Measurements from ENCODE around the gene MFGE8. TPM values are rescaled to one million over a fixed set of nuclear protein-coding genes. Genes with fewer than 3 reads are reported as not detected.
"Not testable (repeated sequence)": the region's sequence is repeated elsewhere in the genome, so short reads cannot be mapped to it uniquely, and the experiment has no call there.

The MFGE8 gene, protein sequence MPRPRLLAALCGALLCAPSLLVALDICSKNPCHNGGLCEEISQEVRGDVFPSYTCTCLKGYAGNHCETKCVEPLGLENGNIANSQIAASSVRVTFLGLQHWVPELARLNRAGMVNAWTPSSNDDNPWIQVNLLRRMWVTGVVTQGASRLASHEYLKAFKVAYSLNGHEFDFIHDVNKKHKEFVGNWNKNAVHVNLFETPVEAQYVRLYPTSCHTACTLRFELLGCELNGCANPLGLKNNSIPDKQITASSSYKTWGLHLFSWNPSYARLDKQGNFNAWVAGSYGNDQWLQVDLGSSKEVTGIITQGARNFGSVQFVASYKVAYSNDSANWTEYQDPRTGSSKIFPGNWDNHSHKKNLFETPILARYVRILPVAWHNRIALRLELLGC
- 53.5 TPM for total RNA-seq

DNA sequence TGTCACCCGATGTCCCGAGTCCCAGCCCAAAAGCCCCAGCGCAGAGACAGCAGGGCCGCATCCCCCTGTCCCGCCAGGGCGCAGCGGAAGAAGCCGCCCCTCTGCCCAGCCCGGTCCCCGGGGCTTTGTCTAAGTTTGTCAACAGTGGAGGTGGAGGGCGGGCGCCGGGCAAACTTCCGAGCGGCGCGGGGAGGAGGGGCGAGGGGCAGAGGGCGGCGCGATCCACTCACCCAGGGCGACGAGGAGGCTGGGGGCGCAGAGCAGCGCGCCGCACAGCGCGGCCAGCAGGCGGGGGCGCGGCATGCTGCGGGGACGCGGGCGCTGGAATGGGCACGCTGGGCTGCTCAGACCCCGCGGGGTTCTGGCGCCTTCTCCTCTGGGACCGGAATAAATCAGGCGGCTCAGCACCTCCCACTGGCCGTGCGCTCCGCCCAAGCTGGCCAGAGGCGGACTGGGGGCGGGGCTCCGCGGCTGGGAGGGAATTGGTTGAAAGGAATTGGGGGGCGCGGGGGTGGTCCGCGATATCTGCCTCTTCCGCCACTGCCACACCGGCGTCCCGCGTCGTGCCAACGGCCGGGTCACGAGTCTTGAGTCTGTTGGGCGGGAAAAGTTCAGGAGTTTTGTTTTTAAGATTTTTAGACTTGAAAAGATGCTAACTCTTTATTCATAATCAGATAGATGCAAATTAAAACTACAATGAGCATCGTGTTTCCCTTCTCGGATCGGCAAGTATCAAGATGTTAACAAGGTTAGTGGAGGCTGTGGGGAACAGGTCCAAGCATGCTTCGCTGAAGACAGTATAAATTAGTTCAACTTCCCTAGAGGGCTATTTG, at the start of gene MFGE8:
TSS of gene MFGE8 (minus strand) at position 363 of the 833 bp plus-strand sequence. CDS start at position 303, 60 bp downstream.
- peak; percentile 83 for DNase-seq

DNA sequence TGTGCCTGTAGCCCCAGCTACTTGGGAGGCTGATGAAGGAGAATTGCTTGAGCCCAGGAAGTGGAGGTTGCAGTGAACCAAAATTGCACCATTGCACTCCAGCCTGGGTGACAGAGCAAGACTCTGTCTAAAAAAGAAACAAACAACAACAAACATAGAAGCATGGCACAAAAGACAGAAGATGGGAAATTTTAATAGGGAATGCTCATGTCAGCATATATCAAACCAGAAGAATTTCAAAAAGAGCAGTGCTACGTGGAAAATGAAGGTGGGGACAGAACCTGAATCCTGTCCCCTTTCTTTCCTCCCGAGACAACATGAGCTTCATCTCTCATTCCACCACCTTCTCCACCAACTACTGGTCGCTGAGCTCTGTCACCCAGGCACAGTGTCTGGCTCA, 46.3 kb upstream of the MFGE8 start:
- no peak for DNase-seq

DNA sequence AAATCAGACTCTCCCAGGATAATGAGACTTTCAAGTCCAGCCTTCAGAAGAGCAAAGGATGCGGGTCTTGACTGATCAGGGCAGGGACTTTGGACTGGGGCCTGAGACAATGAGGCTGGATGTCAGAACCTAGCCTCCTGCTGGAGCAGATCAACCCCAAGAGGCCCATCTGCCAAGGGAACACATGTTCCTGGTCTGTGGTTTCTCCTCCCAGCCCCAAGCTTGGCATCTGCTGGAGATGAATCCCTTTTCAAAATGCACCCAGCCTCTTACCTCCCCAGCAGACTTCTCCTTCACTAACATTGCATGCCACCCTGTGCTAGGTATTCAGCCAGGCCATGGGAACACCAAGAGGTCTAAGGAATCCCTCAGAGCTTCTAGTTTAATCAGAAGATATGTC, 43.7 kb upstream of the MFGE8 start:
- no peak for DNase-seq

DNA sequence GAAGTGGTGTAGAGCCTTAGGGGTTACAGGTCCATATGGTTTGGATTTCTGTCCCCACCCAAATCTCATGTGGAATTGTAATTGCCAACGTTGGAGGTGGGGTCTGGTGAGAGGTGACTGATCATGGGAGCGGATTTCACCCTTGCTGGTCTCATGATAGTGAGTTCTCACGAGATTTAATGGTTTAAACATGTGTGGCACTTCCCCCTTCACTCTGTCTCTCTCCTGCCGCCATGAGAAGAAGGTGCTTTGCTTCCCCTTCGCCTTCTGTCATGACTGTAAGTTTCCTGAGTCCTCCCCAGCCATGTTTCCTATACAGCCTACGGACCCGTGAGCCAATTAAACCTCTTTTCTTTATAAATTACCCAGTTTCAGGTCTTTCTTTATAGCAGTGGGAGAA, 43.1 kb upstream of the MFGE8 start:
- DNase-seq: no peak

DNA sequence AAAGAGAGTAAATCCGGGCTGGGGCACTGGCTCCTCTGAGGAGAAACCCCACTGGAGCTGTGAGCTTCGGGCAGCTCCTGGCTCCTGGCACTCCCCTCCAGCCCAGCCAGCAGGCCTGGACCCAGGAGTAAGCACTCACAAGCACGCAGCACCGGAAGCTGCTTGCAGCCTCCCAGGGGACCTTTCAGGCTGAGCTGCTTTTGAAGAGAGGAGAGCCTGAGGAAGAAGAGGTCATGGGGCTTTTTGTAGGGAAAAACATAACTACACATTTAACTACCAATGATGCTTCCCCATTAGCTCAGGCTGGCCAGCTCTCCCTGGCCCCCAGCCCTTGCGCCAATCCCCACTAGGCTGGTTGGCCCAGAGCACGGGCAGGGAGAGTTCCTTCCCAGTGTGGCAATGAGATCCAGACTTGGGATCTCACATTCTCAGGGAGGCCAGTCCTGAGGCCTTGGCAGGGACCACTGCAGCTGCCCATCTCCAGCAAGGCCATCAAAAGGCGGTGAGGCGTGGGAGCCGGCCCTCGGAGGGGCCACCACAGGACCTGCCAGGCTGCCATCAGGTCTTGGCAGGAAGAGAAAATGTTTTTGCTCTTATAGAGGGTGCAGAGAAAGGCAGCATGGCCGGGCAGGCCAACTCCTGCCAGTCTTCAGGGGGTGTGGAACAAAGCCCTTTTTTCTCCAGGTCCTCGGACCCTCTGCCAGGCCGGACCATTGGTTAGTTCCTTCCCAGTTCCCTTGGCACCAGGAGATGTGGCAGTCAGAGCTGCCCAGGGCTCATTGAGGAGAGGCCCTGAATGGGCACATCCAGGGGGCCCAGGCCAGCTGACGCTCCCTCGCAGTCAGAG, 41.5 kb upstream of the MFGE8 start:
- peak; percentile 19 for DNase-seq

DNA sequence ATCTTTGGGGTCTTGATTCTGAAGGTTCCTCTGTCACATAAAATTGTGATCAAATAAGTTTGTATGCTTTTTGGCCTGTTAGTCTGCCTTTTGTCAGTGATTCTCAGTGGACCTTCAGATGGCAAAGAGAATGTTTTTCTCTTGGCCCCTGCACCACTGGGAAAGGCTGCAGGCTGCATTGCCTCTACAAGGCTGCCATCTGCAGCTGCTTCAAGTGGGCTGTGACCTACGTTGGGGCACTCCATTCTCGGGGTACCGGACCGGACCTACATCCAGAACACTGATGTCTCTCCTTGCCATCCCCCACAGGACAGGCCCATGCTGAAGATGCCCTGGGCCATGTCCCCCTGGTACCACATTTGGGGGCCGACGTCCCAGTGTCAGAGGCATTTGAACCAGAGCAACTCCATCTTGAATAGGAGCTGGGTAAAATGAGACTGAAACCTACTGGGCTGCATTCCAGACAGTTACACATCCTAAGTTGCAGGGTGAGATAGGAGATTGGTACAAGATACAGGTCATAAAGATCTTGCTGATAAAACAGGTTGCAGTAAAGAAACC, 37.5 kb upstream of the MFGE8 start:
- DNase-seq: no peak

DNA sequence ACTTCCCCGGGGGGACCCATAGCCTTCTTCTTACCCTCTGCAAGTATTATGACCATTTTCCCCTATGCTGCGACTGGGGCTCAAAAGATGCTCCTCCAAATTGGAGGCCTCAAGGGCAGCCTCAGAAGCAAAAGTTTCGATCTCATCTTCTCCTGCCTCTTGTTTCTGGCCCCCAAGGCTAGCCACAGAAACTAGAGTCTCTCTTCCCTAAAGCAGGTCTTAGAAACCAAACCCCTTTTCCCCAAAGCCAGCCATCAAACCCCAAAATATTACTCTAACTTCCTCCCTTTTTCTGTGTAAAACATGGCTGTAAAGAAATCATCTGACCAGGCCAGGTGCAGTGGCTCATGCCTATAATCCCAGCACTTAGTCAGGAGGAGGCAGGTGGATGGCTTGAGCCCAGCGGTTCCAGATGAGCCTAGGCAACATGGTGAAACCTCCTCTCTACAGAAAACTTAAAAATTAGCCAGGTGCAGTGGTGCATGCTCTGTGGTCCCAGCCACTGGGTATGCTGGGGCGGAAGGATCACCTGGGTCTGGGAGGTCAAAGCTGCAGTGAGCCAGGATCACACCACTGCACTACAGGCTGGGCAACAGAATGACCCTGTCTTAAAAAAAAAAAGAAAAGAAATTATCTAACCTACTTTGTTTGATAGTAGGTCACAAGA, 36.7 kb upstream of the MFGE8 start:
- DNase-seq: no peak

DNA sequence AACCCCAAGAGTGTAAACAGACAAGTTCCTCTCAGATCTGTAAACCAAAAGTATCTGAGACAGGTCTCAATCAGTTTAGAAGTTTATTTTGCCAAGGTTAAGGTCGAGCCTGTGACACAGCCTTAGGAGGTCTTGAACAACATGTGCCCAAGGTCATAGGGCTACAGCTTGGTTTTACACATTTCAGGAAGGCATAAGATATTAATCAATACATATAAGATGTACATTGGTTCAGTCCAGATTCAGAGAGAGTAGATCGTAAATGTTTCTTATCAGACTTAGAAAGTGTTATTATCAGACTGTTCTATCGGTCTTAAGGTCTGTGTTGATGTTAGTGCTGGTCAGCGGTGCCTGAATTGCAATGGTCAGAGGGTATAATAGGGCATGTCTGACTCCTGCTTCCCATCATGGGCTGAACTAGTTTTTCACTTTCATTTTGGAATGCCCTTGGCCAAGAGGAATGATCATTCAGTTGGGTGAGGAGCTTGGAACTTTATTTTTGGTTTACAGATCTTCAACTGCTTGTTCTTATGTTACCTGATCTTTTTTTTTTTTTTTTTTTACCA, 27.0 kb upstream of the MFGE8 start:
- DNase-seq: no peak

DNA sequence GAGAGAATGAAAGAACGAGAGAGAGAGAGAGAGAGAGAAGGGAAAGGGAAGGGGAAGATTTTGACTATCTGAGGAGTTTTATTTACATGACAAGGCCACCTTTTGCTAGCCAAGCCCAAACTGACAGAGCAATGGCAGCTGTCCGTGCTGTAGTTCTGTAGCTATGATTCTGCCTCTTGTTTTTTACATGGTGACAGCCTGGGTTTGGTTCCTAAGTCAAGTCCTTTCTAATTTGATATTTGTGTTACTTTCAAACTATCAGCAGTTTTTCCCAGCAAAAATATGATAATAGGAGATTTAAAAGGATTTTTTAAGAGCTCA, 26.3 kb upstream of the MFGE8 start:
- no peak for DNase-seq

DNA sequence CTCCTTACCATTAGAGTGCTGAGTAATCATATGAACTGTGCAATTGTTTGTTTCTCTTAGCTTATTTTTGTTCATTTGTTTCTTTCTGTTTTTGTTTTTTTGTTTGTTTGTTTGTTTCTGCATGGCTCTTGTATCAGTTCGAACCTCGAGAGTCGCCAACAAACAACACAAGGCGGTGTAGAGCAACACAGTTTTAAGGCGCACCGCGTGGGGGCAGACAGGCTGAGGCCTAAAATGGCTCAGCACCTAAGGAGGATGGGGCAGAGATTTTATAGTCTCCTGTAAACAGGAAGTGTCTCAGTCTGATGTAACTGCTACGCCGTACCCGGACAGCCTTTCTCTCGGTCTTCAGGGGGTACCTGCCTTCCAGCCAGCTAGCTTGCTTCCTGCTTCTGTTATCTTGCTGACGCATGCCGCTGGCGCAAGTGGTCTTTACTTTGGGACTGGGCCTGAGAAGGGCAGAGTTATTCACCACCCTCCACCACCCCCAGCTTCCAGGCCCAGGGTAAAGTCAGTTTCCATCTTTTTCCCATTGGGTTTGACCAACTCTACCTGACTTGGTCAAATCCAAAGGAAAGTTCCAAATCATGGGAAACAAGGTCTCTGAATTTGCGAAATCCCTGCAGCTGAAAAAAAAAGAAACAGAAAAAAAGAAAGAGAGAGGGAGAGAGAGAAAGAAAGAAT, 25.8 kb upstream of the MFGE8 start:
- no peak for DNase-seq

DNA sequence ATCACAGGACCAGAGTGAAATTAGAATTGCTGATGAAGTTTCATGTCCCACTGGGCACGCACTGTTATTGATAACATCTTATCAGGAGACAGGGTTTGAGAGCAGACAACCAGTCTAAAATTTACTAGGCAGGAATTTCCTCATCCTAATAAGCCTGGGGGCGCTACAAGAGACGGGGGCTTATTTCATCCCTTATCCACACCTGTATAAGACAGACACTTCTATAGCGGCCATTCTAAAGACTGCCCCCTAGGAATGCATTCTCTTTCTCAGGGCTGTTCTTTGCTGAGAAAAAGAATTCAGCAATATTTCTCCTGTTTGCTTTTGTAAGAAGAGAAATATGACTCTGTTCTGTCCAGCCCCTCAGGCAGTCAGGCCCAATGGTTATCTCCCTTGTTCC, 21.3 kb upstream of the MFGE8 start:
- DNase-seq: not testable (repeated sequence)

DNA sequence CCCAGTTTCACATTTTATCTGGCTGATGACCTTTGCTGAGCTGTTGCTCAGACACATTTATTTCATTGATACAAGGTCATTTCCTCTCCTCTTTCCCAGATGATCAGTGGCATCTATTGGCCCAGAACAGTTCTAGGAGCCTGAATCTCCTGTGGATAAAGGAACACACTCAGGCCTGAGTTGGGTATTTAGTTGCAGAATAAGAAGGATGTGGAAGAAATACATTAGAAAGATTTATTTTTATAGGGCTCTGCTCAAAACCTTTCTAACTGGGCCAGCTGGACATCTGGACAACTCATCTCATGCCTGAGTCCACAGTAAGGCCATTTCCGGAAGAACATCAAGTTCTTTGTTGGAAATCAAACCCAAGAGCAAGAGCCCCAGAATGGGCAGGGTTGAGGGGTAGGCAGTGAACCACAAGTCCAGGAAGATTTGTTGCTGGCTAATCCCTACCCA, 19.7 kb upstream of the MFGE8 start:
- DNase-seq: no peak

DNA sequence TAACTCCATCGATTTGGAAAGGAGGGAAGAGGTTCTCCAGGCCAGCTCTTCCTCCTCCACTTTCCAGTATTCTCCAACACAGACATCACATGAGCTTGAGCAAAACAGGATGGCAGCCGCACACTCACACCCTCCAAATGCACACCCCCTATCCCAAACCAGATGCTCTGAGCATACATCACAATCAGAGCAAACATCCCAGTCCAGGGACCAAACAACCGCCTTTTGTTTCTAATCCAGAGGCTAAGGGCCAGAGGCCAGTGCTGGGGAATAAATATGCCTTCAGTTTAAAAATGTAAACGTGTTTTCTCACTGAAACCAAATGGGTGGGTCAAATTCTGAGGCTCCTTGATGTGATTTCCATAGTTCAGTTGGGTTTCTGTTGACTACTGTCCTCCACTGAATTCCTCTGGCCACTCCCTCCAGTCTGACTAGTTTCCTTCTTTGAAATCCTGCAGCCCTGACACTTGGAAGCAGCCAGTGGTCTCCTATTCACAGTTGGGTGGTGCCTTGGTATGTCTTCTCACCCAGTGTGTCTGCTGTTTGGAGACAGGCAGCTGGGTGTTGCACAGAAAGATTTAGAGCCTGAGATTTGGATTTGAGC, 19.2 kb upstream of the MFGE8 start:
- peak; percentile 24 for DNase-seq

DNA sequence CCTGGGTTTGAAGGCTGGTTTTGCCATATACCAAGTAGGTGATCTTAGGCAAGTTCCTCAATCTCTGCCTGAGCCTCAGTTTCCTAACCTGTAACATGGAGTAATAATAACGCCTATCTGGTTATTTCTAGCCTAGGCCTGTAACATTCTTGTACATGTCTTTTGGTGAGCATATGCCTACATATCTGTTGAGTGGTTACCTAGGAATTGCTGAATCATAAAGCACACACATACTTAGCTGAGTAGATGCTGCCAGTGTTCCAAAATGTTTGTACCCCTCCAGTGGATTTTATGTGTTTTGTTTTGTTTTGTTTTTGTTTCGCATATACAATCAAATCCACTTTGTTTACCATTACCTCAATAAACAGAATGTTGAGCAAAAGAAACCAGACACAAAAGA, 17.4 kb upstream of the MFGE8 start:
- no peak for DNase-seq

DNA sequence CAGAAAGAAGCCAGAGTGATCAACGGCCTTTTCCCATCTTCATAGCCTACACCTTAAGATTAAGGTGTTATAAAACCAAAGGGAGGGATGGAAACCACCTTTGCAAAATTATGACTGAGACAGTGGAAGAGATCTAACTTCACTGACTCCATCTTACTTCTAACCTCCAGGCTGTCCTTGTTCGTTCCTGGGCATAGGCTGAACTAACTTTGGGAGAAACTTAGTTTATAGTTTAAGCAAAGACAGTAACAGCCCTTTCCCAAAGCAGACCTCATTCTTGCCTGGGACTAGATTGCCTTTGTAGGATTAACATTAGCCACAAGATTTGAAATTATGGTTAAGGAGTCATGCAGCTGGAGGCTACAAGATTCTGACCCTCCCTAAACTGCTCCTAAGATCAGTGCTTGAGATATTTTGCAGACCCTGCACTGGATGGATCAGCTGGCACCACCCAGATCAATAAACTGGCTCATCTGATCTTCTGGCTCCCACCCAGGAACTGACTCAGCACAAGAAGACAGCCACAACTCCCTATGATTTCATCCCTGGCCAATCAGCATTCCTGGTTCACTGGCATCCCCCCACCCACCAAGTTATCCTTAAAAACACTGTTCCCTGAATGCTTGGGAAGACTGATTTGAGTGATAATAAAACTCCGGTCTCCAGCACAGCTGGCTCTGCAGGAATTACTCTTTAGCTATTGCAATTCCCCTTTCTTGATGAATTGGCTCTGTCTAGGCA, 16.3 kb upstream of the MFGE8 start:
- not testable (repeated sequence) for DNase-seq

DNA sequence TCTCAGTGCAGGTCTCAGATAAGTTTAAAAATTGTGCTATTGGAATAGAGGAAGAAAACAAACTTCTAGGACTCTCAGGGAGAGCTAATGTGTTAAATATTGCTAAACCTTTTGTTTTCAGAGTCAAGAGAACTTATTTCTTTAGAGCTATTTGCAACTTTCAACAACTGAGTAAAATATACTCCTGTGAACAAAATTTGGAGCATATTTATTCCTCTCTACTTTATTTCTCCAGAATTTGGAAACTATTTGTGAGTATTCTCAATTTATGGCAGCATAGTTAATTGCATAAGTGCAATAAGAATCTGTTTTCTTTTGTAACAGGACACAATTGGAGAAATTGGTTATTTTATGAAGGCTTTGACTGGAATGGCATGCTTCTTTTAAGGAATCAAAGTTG, 15.0 kb upstream of the MFGE8 start:
- DNase-seq: not testable (repeated sequence)

DNA sequence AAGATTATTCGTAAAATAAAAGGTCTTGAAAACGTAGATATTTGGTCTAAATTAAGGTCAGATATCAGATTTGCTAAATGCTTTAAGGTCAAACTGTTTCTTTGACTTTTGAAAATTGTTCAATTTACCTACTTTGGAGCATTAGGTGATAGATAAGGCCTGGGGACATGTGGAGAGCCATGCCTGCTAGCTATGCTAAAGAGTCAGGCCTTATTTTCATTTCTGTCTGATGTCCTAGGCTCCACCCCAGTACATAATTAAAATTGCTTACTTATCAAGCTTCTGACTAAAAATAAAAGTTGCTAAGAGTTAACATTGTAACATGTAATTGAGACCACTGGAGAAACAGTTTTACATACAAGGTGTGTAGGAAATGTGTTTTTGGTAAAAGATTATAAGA, 12.5 kb upstream of the MFGE8 start:
- not testable (repeated sequence) for DNase-seq

DNA sequence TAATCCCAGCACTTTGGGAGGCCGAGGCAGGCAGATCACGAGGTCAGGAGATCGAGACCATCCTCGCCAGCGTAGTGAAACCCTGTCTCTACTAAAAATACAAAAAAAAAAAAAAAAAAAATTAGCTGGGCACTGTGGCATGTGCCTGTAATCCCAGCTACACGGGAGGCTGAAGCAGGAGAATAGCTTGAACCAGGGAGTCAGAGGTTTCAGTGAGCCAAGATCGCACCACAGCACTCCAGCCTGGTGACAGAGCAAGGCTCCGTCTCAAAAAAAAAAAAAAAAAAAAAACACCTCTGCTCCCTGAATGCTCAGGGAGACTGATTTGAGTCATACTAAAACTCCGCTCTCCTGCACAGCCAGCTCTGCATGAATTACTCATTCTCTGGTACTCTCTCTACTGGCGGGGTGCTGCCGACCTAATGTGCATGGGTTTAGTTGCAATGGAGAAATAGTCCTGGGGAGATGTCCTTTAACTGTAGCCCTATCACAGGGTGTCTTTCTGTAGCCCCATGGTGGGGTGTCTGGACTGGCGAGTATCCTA, 7.8 kb upstream of the MFGE8 start:
- DNase-seq: not testable (repeated sequence)

DNA sequence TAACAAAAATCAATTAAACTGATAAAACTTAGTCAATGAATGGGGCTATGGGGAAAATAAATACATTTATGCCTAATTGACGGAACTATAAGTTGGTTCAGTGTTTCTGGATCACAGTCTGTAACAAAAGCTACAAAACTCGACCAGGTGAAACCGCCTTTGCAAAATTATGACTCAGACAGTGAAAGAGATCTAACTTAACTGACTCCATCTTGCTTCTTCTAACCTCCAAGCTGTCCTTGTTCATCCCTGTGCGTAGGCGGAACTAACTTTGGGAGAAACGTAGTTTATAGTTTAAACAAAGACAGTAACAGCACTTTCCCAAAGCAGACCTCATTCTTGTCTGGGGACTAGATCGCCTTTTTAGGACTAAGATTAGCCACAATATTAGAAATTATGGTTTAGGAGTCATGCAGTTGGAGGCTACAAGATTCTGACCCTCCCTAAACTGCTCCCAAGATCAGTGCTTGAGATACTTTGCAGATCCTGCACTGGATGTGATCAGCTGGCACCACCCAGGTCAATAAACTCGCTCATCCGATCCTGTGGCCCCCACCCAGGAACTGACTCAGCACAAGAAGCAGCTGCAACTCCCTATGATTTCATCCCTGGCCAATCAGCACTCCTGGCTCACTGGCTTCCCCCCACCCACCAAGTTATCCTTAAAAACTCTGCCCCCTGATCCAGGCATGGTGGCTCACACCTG, 7.2 kb upstream of the MFGE8 start:
- no peak for DNase-seq

All from tongue (tissue), 2 donors.